Measurements from ENCODE around the gene UNC79.

DNA sequence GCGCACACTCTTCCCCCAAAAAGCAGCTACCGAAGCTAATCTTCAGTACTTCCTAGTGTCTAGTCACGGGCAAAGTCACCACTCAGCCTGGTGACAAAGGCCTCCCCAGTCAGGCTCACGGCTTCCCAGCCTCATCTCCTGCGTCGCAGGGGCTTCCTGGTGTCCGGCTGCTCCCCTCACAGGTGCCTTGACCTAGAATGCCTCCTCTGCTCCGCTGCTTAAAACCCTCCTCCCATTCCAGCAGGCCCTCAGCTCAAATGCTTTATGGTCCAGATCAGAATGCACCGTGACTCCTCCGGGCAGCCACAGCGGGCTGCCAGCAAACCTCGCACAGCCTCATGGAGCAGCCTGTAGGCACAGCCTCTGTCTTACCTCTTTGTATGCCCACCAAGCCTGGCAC is 304.5 kb downstream of the UNC79 start:
- TF ChIP-seq, protein P1, sequence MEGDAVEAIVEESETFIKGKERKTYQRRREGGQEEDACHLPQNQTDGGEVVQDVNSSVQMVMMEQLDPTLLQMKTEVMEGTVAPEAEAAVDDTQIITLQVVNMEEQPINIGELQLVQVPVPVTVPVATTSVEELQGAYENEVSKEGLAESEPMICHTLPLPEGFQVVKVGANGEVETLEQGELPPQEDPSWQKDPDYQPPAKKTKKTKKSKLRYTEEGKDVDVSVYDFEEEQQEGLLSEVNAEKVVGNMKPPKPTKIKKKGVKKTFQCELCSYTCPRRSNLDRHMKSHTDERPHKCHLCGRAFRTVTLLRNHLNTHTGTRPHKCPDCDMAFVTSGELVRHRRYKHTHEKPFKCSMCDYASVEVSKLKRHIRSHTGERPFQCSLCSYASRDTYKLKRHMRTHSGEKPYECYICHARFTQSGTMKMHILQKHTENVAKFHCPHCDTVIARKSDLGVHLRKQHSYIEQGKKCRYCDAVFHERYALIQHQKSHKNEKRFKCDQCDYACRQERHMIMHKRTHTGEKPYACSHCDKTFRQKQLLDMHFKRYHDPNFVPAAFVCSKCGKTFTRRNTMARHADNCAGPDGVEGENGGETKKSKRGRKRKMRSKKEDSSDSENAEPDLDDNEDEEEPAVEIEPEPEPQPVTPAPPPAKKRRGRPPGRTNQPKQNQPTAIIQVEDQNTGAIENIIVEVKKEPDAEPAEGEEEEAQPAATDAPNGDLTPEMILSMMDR (conservative IDR thresholded peaks at IDR 0.05; ENCODE audit: low read depth, low read length) = no peak
- no peak for TF ChIP-seq EZH2 (IDR thresholded peaks at IDR 0.05; ENCODE audit: low read length, unreplicated experiment)
- TF ChIP-seq EZH2phosphoT487 (IDR thresholded peaks at IDR 0.05; ENCODE audit: borderline replicate concordance, low read length) = no peak

Data from PC-3 (cell line).